B cell (primary cell): ENCODE results near the gene UBR3. TPM values are rescaled to one million over a fixed set of nuclear protein-coding genes. Genes with fewer than 3 reads are reported as not detected.

ENCODE experiments used
- ATAC-seq: fragments of 200-7000 bp; cut with Tn5 transposase; one replicate; pipeline ENCODE4 v1.10.0; 2021; ENCODE audit warnings: low read depth, mild to moderate bottlenecking, moderate number of reproducible peaks, moderate library complexity
- CTCF ChIA-PET: fragments of 350-600 bp; sonication (Branson Sonifier 250); formaldehyde crosslinking; loops from one replicate; lab custom pipeline; 2021; ENCODE audit warnings: antibody characterized with exemption, inconsistent platforms; lab: Charles Lee
- POLR2A ChIA-PET: fragments of 350-600 bp; sonication (Branson Sonifier 250); formaldehyde crosslinking; loops from one replicate; lab custom pipeline; 2021; ENCODE audit warnings: antibody characterized with exemption; lab: Charles Lee
- DNase-seq: peaks from one replicate; pipeline ENCODE4 v3.0.0; 2013
- H2AFZ ChIP-seq: 2 replicates; pipeline ENCODE4 v1.6.1; 2012; ENCODE audit warnings: mild to moderate bottlenecking, low read depth, low read length; ENCODE audit not compliant: insufficient read depth, poor library complexity, severe bottlenecking
- H3K27ac ChIP-seq, 2 donors: 1 replicate in 1 of 2; 2 replicates in 1 of 2; pipeline ENCODE4 v1.5.1; 2012 to 2013; ENCODE audit warnings: low read length in 2 of 2, mild to moderate bottlenecking in 2 of 2, moderate library complexity in 1 of 2
- H3K27me3 ChIP-seq, 4 experiments: fragments of 200-600 bp in 1 of 4; sonication (generic) in 1 of 4; replicated peaks in 1 of 4; 1 replicate in 2 of 4; 2 replicates in 2 of 4; pipeline versions ENCODE4 v1.6.1 to v1.7.0; 2013 to 2016; ENCODE audit warnings: low read length in 3 of 4, mild to moderate bottlenecking in 2 of 4, mixed read lengths in 1 of 4, moderate library complexity in 1 of 4; ENCODE audit not compliant: insufficient read depth in 4 of 4, control insufficient read depth in 3 of 4; ENCODE audit errors: control extremely low read depth in 1 of 4
- H3K36me3 ChIP-seq, 2 experiments: replicated peaks in 1 of 2; 1 replicate in 1 of 2; 2 replicates in 1 of 2; pipeline versions ENCODE4 v1.6.1 to v1.7.1; 2013; ENCODE audit warnings: low read length in 1 of 2; ENCODE audit not compliant: insufficient read depth in 2 of 2, control insufficient read depth in 1 of 2; ENCODE audit errors: control extremely low read depth in 1 of 2, extremely low read depth in 1 of 2
- H3K4me1 ChIP-seq, 2 donors: fragments of 200-600 bp in 1 of 2; sonication (generic) in 1 of 2; 1 replicate in 1 of 2; 2 replicates in 1 of 2; pipeline versions ENCODE4 v1.5.1 to v1.6.1; 2013 to 2017; ENCODE audit warnings: low read length in 2 of 2; ENCODE audit not compliant: control insufficient read depth in 2 of 2, insufficient read depth in 2 of 2
- H3K4me2 ChIP-seq: replicated peaks from 2 replicates; pipeline ENCODE3; 2012; ENCODE audit warnings: mild to moderate bottlenecking, low read depth, low read length; ENCODE audit not compliant: poor library complexity, severe bottlenecking
- H3K4me3 ChIP-seq, 5 experiments: fragments of 200-600 bp in 1 of 5; sonication (generic) in 1 of 5; 1 replicate in 3 of 5; 2 replicates in 2 of 5; pipeline versions ENCODE4 v1.5.1 to v1.7.0; 2011 to 2016; ENCODE audit warnings: low read length in 4 of 5, mild to moderate bottlenecking in 4 of 5, low read depth in 2 of 5, control low read depth in 1 of 5, moderate library complexity in 1 of 5; ENCODE audit not compliant: insufficient read depth in 1 of 5; ENCODE audit errors: control extremely low read depth in 1 of 5, extremely low read depth in 1 of 5
- H3K79me2 ChIP-seq: fragments of 200-600 bp; sonication (generic); one replicate; pipeline ENCODE4 v1.6.0; 2016; ENCODE audit warnings: low read length; ENCODE audit not compliant: control insufficient read depth, insufficient read depth
- H3K9ac ChIP-seq: fragments of 200-600 bp; sonication (generic); 2 replicates; pipeline ENCODE4 v1.6.1; 2017; ENCODE audit warnings: mild to moderate bottlenecking, low read length, moderate library complexity
- H3K9me3 ChIP-seq, 3 donors: one replicate each; pipeline versions ENCODE4 v1.6.1 to v1.7.1; 2013; ENCODE audit warnings: low read length in 2 of 3; ENCODE audit not compliant: control insufficient read depth in 2 of 3, insufficient read depth in 1 of 3; ENCODE audit errors: control extremely low read depth in 1 of 3
- H4K20me1 ChIP-seq: 2 replicates; pipeline ENCODE4 v1.6.0; 2012; ENCODE audit warnings: mild to moderate bottlenecking, low read length; ENCODE audit not compliant: insufficient read depth, control insufficient read depth, poor library complexity, severe bottlenecking
- H3K27ac Mint-ChIP-seq: one replicate; pipeline ENCODE4 v1.8.0; 2021; ENCODE audit warnings: mixed read lengths
- H3K27me3 Mint-ChIP-seq: one replicate; pipeline ENCODE4 v1.8.0; 2021; ENCODE audit warnings: mixed read lengths
- H3K4me1 Mint-ChIP-seq: one replicate; pipeline ENCODE4 v1.8.0; 2021; ENCODE audit warnings: mixed read lengths
- H3K4me3 Mint-ChIP-seq: one replicate; pipeline ENCODE4 v1.8.0; 2021; ENCODE audit warnings: mixed read lengths
- H3K9me3 Mint-ChIP-seq: one replicate; pipeline ENCODE4 v1.8.0; 2022; ENCODE audit warnings: mixed read lengths; ENCODE audit not compliant: insufficient read depth
- EZH2 ChIP-seq: IDR thresholded peaks from 2 replicates; pipeline ENCODE4 v1.6.1; 2012; ENCODE audit warnings: borderline replicate concordance, low read depth, mild to moderate bottlenecking, moderate library complexity, low read length; ENCODE audit not compliant: insufficient read depth, poor library complexity, severe bottlenecking
- WGBS: methylation state at CpG from one replicate; pipeline ENCODE4 v1.1.5; 2013; ENCODE audit warnings: missing lambda C conversion rate; ENCODE audit not compliant: insufficient coverage; 5-methylcytosine and 5-hydroxymethylcytosine counted together
- intact Hi-C: fragments of 100-400 bp; cut with micrococcal nuclease; formaldehyde crosslinking; loops from one replicate; pipeline ENCODE4 v1.10.0; 2022
- polyA plus RNA-seq: library from polyadenylated mRNA; depleted of rRNA; stranded (reverse); fragments of >200 nt; gene quantifications from 2 replicates; pipeline ENCODE4 v1.2.3, GENCODE V29; 2012
- total RNA-seq, 2 donors: library from RNA; stranded (reverse); fragments of 120-200 nt in 1 of 2; gene quantifications; 1 replicate in 1 of 2; 2 replicates in 1 of 2; pipeline versions ENCODE4 v1.2.3 to v1.2.4, GENCODE V29; 2013 to 2022
- TF ChIP-seq, protein P1 (sequence below): fragments of 200-600 bp; IDR thresholded peaks from one replicate; pipeline ENCODE4 v1.8.0; 2022; ENCODE audit warnings: antibody characterized with exemption, mild to moderate bottlenecking

Gene UBR3
- total and polyA plus RNA-seq, 2 donors (not counting 1 experiment from before 2014, with no cell fraction given), result 5.9 to 58.1 TPM

DNA sequence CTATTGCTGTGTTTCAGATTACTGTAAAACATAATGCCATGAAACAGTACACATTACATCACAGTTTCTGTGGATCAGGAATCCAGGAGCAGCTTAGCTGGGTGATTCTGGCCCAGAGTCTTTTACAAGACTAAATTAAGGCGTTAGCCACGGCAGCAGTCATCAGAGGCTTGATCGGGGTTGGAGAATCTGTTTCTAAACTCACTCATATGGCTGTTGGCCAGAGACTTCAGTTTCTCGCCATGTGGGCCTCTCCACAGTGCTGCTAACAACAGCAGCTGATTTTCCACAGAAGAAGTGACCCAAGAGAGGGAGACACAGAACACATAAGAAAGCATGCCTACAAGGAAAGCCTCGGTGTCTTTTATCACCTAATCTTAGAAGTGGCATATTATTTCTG is 261.5 kb downstream of the UBR3 start:
- TF ChIP-seq, protein P1, sequence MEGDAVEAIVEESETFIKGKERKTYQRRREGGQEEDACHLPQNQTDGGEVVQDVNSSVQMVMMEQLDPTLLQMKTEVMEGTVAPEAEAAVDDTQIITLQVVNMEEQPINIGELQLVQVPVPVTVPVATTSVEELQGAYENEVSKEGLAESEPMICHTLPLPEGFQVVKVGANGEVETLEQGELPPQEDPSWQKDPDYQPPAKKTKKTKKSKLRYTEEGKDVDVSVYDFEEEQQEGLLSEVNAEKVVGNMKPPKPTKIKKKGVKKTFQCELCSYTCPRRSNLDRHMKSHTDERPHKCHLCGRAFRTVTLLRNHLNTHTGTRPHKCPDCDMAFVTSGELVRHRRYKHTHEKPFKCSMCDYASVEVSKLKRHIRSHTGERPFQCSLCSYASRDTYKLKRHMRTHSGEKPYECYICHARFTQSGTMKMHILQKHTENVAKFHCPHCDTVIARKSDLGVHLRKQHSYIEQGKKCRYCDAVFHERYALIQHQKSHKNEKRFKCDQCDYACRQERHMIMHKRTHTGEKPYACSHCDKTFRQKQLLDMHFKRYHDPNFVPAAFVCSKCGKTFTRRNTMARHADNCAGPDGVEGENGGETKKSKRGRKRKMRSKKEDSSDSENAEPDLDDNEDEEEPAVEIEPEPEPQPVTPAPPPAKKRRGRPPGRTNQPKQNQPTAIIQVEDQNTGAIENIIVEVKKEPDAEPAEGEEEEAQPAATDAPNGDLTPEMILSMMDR, result no peak
- TF ChIP-seq EZH2, result no peak
- Histone ChIP-seq H3K9ac (no peak overlapping the region), H3K4me1 (no peaks in the 10 kb centered on the region), H3K79me2 (no peaks in the 10 kb centered on the region), H3K27me3 (no peaks in the 10 kb centered on the region), H2AFZ (no peak overlapping the region), H3K9me3 (peaks cover 0 to 6% (median 3%) of the 10 kb centered on the region in 3 donors), H3K36me3 (no peaks in the 10 kb centered on the region), H4K20me1 (no peaks in the 10 kb centered on the region), H3K4me2 (no peak overlapping the region), H3K4me3 (no peak overlapping the region), H3K27ac (no peak overlapping the region)
- ATAC-seq (no peak), DNase-seq (no peak)
- POLR2A ChIA-PET, result no interaction called here
- Mint-ChIP-seq H3K4me3 (no peak overlapping the region), H3K9me3 (peaks cover 3% of the 10 kb centered on the region), H3K27ac (no peak overlapping the region), H3K4me1 (no peaks in the 10 kb centered on the region), H3K27me3 (no peaks in the 10 kb centered on the region)
- intact Hi-C loops, result no loop called here
- CTCF ChIA-PET, result no interaction called here
- WGBS, result 98% methylated on average over 4 of the region's 5 CpGs

DNA sequence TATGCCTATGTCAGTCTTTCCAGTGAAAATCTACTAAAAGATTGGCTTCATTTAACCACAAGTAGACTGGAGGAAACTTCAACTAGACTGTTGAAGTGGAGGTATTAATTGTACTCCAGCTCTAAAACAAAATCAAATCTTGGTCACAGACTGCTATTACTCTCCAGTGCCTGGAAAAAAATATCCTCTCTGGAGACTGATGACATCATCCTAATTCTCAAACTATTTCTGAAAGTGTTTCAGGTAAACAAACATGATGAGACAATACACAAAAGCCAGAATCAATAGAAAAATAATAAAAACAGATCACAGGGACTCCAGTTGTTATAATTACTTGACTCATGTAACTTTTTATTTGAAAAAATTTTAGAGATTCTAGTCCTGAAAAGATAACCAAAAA is 263.0 kb downstream of the UBR3 start:
- Histone ChIP-seq H3K9ac (no peak overlapping the region), H3K4me3 (no peak overlapping the region), H3K4me2 (no peak overlapping the region), H4K20me1 (no peaks in the 10 kb centered on the region), H3K27me3 (no peaks in the 10 kb centered on the region), H3K4me1 (no peaks in the 10 kb centered on the region), H3K27ac (no peak overlapping the region), H3K9me3 (peaks cover 0 to 6% (median 3%) of the 10 kb centered on the region in 3 donors), H2AFZ (no peak overlapping the region), H3K79me2 (no peaks in the 10 kb centered on the region), H3K36me3 (no peaks in the 10 kb centered on the region)
- intact Hi-C loops, result no loop called here
- TF ChIP-seq EZH2, result no peak
- TF ChIP-seq, protein P1, result no peak
- no peak for ATAC-seq
- ChIA-PET POLR2A (no interaction called here), CTCF (no interaction called here)
- Mint-ChIP-seq H3K4me3 (no peak overlapping the region), H3K4me1 (no peaks in the 10 kb centered on the region), H3K9me3 (peaks cover 3% of the 10 kb centered on the region), H3K27ac (no peak overlapping the region), H3K27me3 (no peaks in the 10 kb centered on the region)
- no peak for DNase-seq
